ENCODE data around the gene LRP1B.

The LRP1B gene

DNA sequence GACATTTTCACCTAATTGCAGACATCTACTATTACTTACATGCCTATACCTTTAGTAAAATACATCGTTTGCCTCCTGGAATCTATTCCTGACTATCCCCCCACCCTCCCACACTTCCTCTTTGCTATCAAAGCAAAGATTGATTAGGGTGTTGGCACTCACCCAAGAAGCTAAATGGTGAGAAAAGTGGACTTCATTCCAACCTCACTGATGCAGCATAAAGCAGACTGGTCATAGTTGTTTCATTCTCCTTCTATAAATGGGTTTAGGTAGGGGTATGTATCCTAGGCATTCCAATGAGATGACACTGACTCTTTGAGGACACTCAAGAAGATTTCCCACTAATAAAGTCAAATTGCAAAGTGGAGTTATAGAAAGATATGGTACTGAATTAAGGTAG lies 97.4 kb downstream of the LRP1B start:
- DNase-seq (ENCODE audit: low spot score): no peak
- TF ChIP-seq, protein P1, sequence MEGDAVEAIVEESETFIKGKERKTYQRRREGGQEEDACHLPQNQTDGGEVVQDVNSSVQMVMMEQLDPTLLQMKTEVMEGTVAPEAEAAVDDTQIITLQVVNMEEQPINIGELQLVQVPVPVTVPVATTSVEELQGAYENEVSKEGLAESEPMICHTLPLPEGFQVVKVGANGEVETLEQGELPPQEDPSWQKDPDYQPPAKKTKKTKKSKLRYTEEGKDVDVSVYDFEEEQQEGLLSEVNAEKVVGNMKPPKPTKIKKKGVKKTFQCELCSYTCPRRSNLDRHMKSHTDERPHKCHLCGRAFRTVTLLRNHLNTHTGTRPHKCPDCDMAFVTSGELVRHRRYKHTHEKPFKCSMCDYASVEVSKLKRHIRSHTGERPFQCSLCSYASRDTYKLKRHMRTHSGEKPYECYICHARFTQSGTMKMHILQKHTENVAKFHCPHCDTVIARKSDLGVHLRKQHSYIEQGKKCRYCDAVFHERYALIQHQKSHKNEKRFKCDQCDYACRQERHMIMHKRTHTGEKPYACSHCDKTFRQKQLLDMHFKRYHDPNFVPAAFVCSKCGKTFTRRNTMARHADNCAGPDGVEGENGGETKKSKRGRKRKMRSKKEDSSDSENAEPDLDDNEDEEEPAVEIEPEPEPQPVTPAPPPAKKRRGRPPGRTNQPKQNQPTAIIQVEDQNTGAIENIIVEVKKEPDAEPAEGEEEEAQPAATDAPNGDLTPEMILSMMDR (IDR thresholded peaks at IDR 0.05; ENCODE audit: extremely low read depth, missing control alignments): no peak

DNA sequence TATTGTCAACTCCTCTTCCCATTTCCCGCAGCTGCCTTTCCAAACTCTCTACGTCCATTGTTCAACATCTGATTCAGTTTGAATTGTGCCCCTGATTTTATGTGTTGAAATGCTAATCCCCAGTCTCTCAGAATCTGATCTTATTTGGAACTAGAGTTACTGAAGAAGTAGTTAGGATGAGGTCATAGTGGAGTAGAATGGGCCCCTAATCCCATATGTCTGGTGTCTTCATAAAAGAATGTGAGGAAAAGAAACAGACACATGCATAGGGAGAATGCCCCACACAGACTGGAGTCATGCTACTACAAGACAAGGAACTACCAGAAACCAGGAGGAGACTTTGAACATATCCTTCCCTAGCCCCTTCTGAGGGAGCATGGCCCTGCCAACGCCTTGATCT lies 99.2 kb downstream of the LRP1B start:
- TF ChIP-seq, protein P1 (IDR thresholded peaks at IDR 0.05; ENCODE audit: extremely low read depth, missing control alignments): no peak
- DNase-seq (ENCODE audit: low spot score): no peak

DNA sequence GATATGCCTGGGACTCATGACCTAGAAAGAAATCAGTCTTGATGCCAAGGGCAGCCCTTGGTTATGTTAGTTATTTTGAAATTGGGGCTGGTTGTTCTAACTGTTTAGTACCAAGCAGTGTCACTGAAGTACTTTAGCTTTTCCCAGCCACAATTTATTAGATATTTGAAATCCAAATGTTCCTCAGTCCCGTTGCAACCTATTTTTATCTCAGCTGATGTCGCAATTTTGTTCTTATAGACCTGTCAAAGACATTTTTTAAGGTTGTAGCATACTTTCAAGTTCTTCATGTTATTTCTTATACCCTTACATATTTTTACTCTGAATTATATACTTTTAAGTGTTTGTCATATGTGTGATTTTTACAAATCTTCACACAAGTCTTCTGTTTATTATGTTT lies 100.1 kb downstream of the LRP1B start:
- TF ChIP-seq, protein P1 (IDR thresholded peaks at IDR 0.05; ENCODE audit: extremely low read depth, missing control alignments): no peak
- DNase-seq (ENCODE audit: low spot score): no peak

DNA sequence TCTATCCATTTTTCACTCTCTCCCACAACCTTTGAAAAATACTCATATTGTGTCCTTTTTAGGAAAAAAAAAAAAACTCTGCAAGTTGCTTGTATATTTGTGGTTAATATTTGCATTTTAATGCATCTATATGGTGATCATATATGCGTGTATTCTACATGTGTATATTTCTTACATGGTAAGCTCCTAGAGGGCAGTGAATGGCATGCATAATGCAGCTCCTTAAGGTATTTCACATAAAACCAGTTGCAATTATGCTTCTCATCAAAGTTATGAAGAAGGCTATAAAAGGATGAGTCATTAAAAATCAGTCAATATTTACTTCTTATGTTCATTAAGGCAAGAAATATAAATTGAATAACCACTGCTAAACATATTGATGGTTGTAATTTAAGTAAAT lies 100.8 kb downstream of the LRP1B start:
- no peak for DNase-seq (ENCODE audit: low spot score)
- TF ChIP-seq, protein P1 (IDR thresholded peaks at IDR 0.05; ENCODE audit: extremely low read depth, missing control alignments): no peak

DNA sequence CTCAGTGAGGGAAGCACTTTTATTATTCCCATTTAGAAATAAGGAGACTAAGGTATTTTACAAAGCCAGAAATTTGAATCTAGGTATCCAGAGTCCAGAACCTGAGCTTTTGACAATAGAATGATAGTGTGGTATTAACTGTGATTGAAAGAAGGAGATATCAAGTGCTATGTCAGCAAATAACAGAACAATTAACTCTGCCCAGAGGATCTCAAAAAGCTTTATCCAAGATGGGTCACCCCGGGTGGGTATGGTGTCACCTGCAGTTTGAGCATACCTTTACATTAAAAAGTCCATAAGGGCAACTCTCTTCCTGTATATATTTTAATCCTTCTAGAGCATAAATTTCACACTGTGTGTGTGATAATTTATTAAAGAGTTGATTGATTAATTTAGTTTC lies 105.4 kb downstream of the LRP1B start:
- TF ChIP-seq, protein P1 (IDR thresholded peaks at IDR 0.05; ENCODE audit: extremely low read depth, missing control alignments): no peak
- no peak for DNase-seq (ENCODE audit: low spot score)

DNA sequence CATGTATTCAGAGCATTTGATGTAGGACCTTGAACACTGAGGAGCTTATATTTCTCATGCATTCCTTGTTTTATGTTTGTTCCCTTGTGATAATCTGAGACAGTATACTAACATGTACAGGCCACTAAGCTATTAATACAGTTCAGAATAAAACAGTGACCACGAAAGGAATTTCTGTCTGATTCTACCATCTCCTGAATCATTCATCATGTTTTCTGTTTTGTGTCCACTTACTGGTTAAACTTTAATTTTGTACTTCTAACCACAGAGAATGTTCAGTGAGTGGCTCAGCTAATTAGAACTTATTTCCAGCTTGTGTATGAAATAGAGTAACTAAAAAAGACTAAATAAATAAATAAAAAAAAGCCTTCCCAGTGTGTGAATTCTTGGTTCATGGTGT lies 110.4 kb downstream of the LRP1B start:
- no peak for DNase-seq (ENCODE audit: low spot score)
- TF ChIP-seq, protein P1 (IDR thresholded peaks at IDR 0.05; ENCODE audit: extremely low read depth, missing control alignments): no peak

DNA sequence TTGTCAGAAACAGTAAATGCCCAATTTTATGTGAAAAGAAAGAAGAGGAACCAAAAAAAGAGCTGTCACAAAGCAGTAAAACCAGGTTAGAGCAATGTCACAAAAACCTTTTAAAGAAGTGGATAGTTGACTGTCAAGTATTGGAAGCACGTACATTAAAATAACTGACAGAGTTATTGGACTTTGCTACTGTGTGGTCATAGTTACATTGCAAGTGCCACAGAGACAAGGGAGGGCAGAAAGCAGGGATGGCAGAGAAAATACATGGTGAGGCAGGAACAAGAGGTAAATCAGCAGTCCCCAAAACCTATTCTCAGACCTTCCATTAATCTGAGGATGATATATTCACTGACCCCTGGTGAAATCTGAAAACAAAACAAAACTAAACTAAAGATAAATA lies 116.3 kb downstream of the LRP1B start:
- TF ChIP-seq, protein P1 (IDR thresholded peaks at IDR 0.05; ENCODE audit: extremely low read depth, missing control alignments): no peak

More for the DNA sequence above, 116.3 kb downstream of the LRP1B start:
- no peak for DNase-seq (ENCODE audit: low spot score)

Measured in GM20000 (cell line).